IMR-90 (cell line): Measurements from ENCODE around the gene POLD1.

Experiments used
- BHLHE40 ChIP-seq: fragments of 150-350 bp; IDR thresholded peaks from 2 replicates; pipeline ENCODE4 v1.6.1; 2016; ENCODE audit warnings: mild to moderate bottlenecking, low read depth, low read length
- CEBPB ChIP-seq: IDR thresholded peaks from 2 replicates; pipeline ENCODE4 v1.6.1; 2012; ENCODE audit warnings: low read depth, low read length, improper control_type of control experiment
- CHD1 ChIP-seq: IDR thresholded peaks from 2 replicates; pipeline ENCODE4 v1.6.1; 2012; ENCODE audit warnings: low read depth, low read length, improper control_type of control experiment
- CTCF ChIP-seq: conservative IDR thresholded peaks from 2 replicates; pipeline ENCODE4 v1.5.1; 2012; ENCODE audit warnings: mild to moderate bottlenecking, low read depth, low read length, improper control_type of control experiment
- ELK1 ChIP-seq: fragments of 150-350 bp; IDR thresholded peaks from 2 replicates; pipeline ENCODE4 v1.6.1; 2016; ENCODE audit warnings: low read depth, mild to moderate bottlenecking, low read length, moderate library complexity, borderline replicate concordance
- FOS ChIP-seq: fragments of 150-350 bp; IDR thresholded peaks from 2 replicates; pipeline ENCODE4 v1.6.1; 2016; ENCODE audit warnings: low read depth, low read length
- MAFK ChIP-seq: IDR thresholded peaks from 2 replicates; pipeline ENCODE4 v1.6.1; 2012; ENCODE audit warnings: low read depth, low read length, improper control_type of control experiment
- NFE2L2 ChIP-seq: fragments of 150-350 bp; IDR thresholded peaks from 2 replicates; pipeline ENCODE4 v1.6.1; 2016; ENCODE audit warnings: low read depth, mild to moderate bottlenecking, low read length
- POLR2A ChIP-seq: IDR thresholded peaks from 2 replicates; pipeline ENCODE4 v1.6.1; 2012; ENCODE audit warnings: mild to moderate bottlenecking, low read depth, low read length
- RAD21 ChIP-seq: IDR thresholded peaks from 2 replicates; pipeline ENCODE4 v1.6.1; 2012; ENCODE audit warnings: low read length, improper control_type of control experiment
- RCOR1 ChIP-seq: IDR thresholded peaks from 2 replicates; pipeline ENCODE4 v1.6.1; 2012; ENCODE audit warnings: mild to moderate bottlenecking, low read length, improper control_type of control experiment; ENCODE audit not compliant: insufficient replicate concordance
- RFX5 ChIP-seq: IDR thresholded peaks from 2 replicates; pipeline ENCODE4 v1.8.0; 2012; ENCODE audit warnings: low read depth, mild to moderate bottlenecking, low read length, moderate library complexity
- SMC3 ChIP-seq: fragments of 150-350 bp; IDR thresholded peaks from 2 replicates; pipeline ENCODE4 v1.6.1; 2016; ENCODE audit warnings: low read depth, mild to moderate bottlenecking, antibody characterized with exemption, low read length, moderate library complexity

- TF ChIP-seq MAFK (no peak), CTCF (no peak), POLR2A (no peak), RFX5 (no peak), CEBPB (no peak), SMC3 (no peak), CHD1 (no peak), BHLHE40 (no peak), RAD21 (no peak), RCOR1 (no peak), NFE2L2 (no peak), FOS (no peak), ELK1 (no peak)
Measured at GRCh38 chr19:50418176-50419021, 34.3 kb downstream of the POLD1 start, which contains the start of gene SPIB.
